HG03521 (cell line): ENCODE results near the gene SOWAHA.
"Not testable (repeated sequence)": the region's sequence is repeated elsewhere in the genome, so short reads cannot be mapped to it uniquely, and the experiment has no call there.

Experiments
- ATAC-seq: cut with Tn5 transposase; IDR thresholded peaks from one replicate; pipeline ENCODE4 v1.9.1; 2021; ENCODE audit warnings: mild to moderate bottlenecking, moderate library complexity; ENCODE audit not compliant: unreplicated experiment

Gene SOWAHA

DNA sequence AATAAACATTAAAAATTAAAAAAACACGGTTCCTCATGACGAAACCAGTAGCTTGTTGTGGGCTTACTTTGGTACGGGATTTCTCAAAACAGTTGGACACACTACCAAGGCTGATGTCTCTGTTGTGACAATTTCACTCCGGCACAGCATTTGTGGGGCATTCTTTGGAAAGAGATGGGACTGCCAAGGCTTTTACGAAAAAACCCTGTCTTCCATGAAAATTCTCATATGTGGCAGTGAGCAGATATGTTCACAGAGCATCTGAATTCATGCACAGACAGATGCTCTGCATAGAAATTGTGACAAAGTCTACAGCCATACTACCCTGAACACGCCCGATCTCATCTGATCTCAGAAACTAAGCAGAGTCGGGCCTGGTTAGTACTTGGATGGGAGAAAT, 35.2 kb downstream of the SOWAHA start:
- ATAC-seq = no peak

DNA sequence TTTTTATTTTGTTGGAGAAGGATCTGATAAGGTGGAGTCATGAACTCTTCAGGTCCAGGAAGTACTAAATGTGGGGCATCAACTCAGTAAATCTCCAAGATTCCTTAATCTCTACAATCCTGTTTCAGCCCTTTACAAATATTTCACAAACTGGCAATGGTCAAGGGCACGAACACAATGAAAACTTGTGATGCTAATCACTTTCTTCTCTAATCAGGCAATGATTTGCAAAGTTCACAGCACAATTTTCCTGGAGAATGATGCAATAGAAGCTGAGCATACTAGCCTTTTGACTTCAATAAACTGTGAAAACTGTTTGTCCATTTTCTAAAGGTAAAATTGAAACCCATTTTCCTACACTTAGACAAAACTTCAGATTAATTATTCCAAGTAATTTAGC, 36.2 kb downstream of the SOWAHA start:
- no peak for ATAC-seq

DNA sequence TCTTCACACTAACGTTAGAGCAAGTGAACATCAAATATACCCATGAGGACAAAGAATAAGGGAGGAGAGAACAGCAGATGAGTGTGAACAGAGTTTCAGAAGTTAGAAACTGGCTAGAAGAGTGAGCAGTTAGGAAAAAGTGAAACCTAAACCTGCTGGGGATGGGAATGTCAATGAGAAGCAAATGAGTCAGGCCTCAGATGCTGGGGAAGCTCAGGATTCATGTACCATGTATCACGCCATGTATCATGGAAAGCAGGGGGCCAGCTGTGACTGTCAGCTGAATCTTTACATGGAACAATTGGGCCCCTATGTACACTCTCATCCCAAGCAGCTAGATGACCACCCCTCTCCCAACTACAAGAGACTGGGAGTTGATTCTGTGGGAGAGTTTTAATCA, 37.0 kb downstream of the SOWAHA start:
- ATAC-seq = no peak

DNA sequence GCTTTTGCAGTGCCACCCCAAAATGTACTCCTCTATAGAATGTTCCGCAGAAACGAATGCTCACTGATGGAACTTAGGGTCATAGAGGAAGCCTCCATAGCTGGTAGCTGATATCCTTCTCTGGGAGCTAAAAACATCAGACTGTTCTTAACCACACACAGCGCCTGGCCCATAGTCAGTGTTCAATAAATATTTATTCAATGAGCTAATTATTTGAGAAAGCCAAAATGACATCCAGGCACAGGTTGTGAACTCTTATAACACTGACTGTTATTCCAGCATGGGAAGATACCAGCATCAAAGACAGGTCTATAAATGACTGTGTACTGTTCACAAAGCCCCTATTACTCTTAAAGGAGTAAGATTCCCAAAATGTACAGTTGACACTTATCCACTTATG, 40.2 kb downstream of the SOWAHA start:
- no peak for ATAC-seq

DNA sequence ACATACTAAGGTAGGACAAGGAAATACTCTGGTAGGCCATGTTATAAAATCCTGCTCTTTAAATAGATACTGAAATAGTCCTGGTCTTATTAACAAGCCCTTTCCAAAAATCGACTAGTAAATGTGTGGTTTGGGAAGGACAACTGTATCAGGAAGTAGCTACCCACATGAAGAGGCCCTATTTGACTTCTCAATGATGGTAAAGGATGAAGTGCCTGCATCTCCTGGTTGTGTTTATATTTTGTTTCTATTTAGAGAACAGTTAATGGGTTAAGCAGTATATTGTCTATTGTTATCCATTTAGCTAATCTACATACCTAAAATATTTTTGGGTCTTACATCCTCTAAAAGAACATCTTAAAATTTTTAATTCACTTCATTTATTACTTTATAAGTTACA, 40.7 kb downstream of the SOWAHA start:
- no peak for ATAC-seq

DNA sequence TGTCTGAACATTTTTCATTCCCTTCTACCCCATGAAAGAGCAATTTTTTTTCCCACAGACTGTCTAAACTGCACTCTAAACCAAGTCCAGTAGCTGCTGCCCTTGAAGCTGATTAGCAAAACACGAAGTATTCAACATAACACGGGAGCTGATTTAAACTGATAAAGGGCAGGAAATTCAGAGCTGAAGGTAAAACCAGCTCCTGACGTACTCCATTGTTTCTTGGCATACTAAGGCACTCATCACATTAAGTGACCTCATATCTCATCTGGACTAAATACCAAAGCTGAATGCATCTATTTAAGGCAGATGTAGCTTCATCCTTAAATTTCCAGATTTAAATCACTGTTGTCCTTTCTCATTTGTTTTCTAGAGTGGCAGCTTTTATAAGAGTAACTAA, 41.2 kb downstream of the SOWAHA start:
- no peak for ATAC-seq

DNA sequence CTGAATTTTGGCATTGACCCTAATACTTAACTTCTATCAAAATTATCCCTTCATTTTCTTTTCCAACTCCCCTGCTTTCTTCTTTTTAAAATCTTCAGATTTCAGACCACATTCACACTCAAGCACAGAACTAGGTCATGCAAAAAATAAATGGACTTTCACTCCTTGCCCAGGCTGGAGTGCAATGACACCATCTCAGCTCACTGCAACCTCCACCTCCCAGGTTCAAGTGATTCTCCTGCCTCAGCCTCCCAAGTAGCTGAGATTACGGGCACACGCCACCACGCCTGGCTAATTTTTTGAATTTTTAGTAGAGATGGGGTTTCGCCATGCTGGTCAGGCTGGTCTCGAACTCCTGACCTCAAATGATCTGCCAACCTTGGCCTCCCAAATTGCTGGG, 41.9 kb downstream of the SOWAHA start:
- not testable (repeated sequence) for ATAC-seq

DNA sequence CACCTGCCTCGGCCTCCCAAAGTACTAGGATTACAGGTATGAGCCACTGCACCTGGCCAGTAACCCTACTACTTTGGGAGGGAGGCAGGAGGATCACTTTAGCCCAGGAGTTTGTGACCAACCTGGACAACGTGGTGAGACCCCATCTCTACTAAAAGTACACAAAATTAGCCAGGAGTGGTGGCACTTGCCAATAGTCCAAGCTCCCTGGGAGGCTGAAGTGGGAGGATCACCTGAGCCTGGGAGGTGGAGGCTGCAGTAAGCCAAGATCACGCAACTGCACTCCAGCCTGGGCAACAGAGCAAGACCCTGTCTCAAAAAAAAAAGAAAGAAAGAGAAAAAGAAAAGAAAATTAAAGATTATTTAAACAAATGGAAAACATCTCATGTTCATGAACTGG, 42.9 kb downstream of the SOWAHA start:
- ATAC-seq = no peak

DNA sequence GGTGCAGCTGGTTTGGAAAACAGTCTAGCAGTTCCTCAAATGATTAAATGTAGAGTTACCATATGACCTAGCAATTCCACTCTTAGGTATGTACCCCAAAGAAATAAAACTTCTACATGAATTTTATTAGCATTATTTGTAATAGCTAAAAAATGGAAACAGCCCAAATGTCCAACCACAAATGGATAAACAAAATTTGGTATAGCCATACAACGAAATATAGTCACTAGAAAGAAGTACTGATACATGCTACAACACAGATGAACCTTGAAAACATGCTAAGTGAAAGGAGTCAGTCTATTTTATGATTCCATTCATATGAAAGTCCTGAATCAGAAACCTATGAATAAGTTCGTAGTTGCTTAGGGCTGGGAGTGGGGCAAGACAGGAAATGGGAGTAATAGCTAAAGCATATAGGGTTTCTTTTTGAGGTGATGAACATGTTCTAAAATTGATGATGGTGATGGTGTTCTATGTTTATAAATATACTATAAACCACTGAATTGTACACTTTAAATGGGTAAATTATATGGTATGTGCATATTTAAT, 46.9 kb downstream of the SOWAHA start:
- ATAC-seq = no peak

DNA sequence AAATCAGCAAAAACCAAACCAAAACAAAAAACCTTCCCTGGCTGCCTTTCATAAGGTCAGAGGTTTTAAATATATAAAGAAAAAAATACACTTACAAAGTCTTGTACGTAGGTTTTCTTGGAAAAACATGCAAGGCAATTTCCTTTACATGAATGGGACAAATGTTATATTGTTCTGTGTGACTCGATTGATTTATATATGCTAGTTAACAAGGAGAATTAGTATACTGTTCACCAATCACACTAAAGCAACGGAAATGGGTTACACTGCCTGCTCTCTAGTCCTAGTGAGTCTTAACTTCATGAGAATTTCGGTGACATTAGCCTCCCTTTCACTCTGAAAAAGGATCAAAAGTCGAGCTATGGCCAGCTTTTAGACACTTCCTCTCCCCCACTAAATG, 47.6 kb downstream of the SOWAHA start:
- no peak for ATAC-seq

DNA sequence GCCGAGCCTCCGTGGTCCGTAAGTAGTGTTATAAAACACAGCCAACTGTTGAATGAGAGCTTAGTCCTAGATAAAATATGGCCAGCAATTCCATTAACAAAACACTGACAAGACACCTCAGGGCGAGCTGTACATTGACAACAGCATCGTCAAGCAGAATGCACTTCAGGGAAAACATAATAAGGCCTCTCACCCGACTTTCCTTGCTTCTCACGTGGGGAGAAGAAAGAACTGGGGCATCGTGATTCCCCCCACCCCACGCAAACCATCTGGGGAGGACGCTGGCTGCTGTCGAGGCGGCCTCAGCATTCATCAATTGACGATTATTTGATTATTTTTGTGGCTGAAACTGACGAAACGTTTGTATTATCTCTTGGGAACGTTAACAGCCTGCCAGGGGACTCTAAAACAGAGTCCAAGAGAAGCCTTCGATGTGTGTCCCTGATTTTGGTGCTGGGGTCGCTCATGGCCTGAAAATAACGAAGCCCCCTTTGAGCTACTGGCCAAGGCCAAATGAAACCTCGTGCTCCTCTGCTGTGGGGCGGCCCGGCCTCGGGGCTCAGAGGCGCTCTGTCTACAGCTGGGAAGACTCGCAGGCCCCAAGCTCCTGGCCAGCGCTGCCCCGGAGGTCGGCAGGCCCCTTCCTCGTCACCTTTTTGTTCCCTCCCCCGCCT, 52.7 kb downstream of the SOWAHA start:
- ATAC-seq = peak; percentile 21
